Measurements from ENCODE around the gene FREM1.

Gene FREM1

GRCh38 chr9:14911046-14911445 is 818 bp upstream of the FREM1 start:
- peak; percentile 93 for DNase-seq

- DNase-seq, result no peak
Measured at GRCh38 chr9:14909601-14909960, 647 bp downstream of the FREM1 start.

DNA sequence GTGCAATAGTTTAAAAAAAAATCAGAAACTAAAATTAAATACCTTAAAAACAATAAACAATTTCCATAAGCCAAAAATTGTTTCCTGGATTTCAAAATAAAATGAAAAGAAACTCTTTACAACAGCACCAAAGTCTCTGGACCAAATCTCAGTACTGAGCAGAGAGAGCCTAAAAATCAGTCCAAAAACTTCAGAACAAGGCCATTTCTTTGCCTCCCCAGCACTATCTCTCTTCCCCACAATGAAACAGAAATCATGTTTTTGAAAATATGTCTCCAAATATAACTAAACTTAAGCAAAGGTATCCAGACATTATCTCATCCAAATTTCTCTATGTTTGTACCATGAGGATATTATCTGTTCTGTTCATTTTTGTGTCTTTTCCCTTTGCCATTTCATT is 1.0 kb downstream of the FREM1 start:
- no peak for DNase-seq

DNA sequence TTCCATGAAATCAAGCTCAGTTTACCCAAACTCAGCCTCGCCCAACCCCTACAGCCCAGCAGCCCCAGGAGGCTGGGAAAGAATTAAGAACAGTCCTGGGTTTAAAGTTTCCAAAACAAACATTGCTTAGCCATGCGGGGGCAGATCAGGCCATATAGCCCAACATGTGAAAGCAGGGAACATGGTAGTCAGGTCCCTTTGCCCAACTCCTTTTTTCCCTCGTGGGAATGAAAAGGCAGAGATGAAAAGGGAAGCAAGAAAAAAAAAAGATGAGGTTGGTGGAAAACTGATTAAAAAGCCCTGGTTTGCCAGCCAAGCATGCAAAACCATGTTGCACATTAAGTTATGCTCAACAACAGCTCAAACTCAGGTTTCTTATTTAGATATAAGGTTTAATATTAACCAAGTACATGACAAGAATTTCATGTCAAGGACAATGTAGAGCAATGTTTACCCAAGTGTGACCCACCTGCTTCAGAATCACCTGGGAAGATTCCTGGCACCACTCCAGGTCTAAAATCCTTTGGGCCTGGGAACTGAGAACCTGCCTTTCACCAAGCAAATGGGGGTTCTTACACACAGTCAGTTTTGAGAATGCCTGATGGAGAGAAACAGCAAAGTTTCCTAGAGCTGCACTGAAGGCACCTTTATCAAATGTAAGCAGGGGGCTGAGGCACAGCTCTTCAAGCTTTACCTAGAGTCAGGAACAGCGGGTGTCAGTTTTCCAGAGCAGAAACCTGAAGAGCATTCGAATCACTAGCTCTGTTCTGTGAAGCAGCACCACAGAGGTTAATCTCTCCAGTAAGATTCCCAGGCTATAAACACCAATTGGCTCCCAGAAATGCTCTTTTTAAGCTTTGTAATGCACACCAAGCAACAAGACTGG is 1.7 kb downstream of the FREM1 start:
- no peak for DNase-seq

DNA sequence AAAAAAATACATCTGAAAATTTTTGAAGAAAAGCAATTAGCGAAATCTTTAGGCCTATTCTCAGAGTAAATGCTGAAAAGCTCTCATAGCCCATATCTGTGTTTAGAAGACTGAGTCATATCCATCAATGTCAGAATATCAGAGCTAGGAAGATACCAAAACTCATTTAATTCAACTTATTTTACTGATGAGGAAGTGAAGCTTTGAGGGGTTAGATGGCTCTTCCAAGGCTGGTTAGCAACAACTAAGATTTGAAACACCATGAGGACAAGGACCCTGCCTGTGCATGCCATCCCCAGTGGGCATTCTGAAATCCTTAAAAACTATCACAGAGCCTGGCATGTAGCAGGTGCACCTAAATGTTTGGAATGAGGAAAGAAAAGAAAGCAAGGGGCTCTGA is 2.5 kb downstream of the FREM1 start:
- no peak for DNase-seq

DNA sequence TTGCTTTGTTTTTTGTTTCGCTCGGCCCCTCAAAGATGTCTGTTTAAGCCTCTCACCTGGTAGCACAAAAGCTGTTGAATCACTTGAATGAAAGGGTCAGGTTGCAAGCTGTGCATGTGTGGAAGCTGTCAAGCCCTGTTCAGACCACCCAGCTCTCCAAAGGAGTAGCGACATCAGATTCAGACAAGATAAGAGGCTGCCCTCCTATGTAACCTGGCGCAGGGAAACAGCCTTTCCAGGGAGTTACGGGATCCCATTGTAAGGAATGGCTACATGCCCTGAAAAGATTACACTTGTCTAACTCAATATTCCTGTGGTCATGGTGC is 2.9 kb downstream of the FREM1 start:
- DNase-seq, result no peak

GRCh38 chr9:14906644-14907359 is 3.4 kb downstream of the FREM1 start:
- no peak for DNase-seq

GRCh38 chr9:14906000-14906399 is 4.2 kb downstream of the FREM1 start:
- no peak for DNase-seq

GRCh38 chr9:14903040-14903439 is 7.2 kb downstream of the FREM1 start:
- no peak for DNase-seq

DNA sequence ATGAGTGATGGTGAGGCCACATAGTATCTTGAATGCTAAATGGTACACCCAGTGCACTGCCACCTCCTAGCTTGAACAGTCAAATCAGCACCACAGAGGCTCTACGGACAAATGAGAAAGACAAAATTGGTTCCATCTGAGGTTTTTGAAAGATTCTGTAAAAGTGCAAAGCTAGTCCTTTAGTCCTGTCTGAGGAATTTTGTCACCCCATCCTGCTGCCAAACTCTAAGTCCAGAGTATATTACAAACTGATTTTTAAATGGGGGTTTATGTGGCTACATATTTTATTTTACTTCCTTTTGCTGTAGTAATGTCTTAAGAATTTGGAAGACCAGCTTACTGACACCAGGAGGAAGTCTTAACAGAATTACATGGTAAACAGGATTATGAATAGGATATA is 7.7 kb downstream of the FREM1 start:
- DNase-seq, result no peak

- DNase-seq, result no peak
Measured at GRCh38 chr9:14899815-14900193, 10.4 kb downstream of the FREM1 start.

- DNase-seq, result no peak
Measured at GRCh38 chr9:14899042-14899814, 11.0 kb downstream of the FREM1 start.

- no peak for DNase-seq
Measured at GRCh38 chr9:14895806-14896205, 14.4 kb downstream of the FREM1 start.

- DNase-seq, result no peak
Measured at GRCh38 chr9:14893280-14893679, 16.9 kb downstream of the FREM1 start.

- DNase-seq, result no peak
Measured at GRCh38 chr9:14891332-14891731, 18.9 kb downstream of the FREM1 start.

DNA sequence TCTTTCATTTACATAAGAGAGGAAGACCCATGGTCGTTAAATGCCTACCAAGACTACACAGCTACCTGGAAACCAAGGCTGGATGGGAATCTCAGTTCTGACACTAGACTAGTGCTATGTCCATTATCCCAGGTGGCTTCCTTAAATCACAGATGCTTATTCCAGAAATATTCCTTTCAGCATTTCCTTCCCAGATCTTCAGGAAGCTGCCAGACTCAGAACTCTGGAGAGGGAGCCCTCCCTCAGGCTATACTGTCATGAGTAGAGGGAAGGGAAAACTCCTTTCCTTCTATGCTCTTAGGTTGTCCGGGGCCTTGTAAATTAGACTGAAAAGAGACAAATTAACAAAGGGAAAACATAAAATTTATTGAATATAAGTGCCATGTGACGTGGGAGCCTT is 20.8 kb downstream of the FREM1 start:
- no peak for DNase-seq

DNA sequence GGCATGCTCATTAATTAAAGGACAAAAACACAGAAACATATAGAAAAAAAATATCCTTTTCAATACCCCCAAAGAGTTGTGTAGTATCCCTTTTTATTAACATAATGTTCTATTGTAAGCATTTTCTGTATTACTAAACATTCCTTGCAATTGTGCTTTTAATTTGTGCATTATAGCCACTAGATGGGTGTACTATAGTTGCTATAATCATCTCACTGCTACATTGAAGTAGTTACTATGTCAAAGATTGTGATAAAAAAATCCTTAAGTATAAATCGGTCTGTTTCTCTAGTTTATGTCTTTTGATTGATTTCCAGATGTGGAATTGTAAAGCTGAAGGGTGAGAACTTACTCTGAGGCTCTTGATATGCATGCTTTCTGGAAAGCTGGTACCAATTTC is 21.4 kb downstream of the FREM1 start:
- DNase-seq, result no peak

- no peak for DNase-seq
Measured at GRCh38 chr9:14888272-14888671, 22.0 kb downstream of the FREM1 start.

DNA sequence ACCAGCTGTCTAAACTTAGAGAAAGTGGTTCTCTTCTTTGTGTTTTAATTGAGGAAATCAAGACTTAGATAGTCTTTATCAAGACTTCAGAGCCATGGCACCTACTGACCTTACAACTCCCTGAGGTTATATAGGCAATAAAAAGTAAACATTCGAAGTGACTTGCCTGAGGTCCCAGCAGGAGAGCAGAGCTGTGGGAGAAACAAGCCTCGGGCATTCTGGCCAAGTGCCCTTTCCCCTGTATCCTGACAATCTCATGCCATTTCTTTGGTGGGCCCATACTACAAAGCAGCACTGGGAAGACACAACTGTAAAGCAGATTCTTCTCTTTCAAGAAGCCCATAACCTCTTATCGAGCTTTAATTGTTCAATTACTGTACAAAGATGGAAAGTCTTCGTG is 23.1 kb downstream of the FREM1 start:
- peak; percentile 61 for DNase-seq

DNA sequence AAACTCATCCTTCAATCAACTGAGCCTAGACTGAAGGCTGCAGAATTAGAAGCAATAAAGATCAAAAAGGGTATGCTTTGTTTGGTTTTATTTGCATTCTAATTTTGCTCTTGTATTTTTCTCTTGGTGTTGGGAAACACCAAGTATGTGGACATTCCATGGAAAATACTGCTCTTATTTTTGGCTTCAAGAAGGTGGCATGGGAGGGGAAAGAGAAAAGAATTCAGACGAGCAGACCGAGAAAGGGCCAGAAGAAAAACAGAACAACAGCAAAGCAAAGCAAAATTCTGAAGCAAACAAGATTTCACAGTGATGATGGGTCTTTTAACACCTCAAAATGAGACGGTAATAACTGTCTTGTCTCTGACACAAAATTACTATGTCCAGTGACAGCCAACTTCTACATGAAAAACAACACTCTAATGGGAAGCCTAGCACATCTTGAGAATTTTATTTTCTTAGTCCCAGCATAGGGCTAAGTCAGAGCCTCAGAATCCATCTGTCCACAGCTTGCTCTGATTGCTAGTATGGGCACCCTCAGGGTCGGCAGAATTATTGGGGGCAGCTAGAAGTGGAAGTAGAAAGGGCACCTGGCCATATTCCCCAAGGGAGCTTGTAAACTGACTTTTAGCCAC is 26.8 kb downstream of the FREM1 start:
- DNase-seq, result no peak

GRCh38 chr9:14882090-14882489 is 28.1 kb downstream of the FREM1 start:
- DNase-seq, result no peak

DNA sequence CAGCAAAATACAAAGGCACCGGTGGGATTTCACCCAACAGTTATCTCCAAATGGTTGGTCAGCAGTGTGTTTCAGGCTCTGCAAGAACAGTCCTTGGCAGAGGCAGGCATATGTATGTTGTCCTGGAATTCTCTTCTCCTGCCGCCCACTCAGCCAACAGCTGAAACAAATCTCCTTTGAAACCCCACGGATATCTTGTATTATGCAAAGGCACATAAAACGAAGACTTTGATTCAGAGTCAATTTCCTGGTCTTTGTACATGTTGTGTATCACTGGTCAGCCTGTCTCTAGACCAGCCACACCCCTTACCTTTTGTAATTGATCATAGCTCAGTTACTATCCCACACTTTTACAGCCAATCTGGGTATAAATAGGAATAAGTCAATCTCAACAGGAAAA is 29.2 kb downstream of the FREM1 start:
- DNase-seq, result no peak

GRCh38 chr9:14870090-14870489 is 40.1 kb downstream of the FREM1 start:
- no peak for DNase-seq
